Neural cell (in vitro differentiated cells): ENCODE results near the gene AMPH. TPM values are rescaled to one million over a fixed set of nuclear protein-coding genes. Genes with fewer than 3 reads are reported as not detected.

Experiments used
- H2AFZ ChIP-seq: fragments of 200-600, 300-800 bp; sonication (generic), shearing (Covaris generic); 2 replicates; pipeline ENCODE4 v1.6.0; 2014; ENCODE audit warnings: low read depth, mild to moderate bottlenecking, antibody characterized with exemption, low read length, moderate library complexity
- H3F3A ChIP-seq: fragments of 200-600 bp; shearing (Covaris generic); 2 replicates; pipeline ENCODE4 v1.6.1; 2016; ENCODE audit warnings: mild to moderate bottlenecking, moderate library complexity, mixed read lengths, antibody characterized with exemption, low read length; ENCODE audit not compliant: insufficient read depth, poor library complexity, severe bottlenecking
- H3K27ac ChIP-seq: fragments of 200-600, 300-800 bp; sonication (generic), shearing (Covaris generic); 2 replicates; pipeline ENCODE4 v1.5.1; 2014; ENCODE audit warnings: mild to moderate bottlenecking, low read length, moderate library complexity
- H3K27me3 ChIP-seq: fragments of 300-800, 200-600 bp; sonication (generic), shearing (Covaris generic); 2 replicates; pipeline ENCODE4 v1.6.0; 2014; ENCODE audit warnings: mild to moderate bottlenecking, low read depth, low read length, moderate library complexity; ENCODE audit not compliant: insufficient read depth
- H3K36me3 ChIP-seq: fragments of 300-800, 200-600 bp; sonication (generic), shearing (Covaris generic); 2 replicates; pipeline ENCODE4 v1.5.1; 2014; ENCODE audit warnings: mild to moderate bottlenecking, antibody characterized with exemption, low read length, moderate library complexity; ENCODE audit not compliant: insufficient read depth
- H3K4me2 ChIP-seq: fragments of 300-800, 200-600 bp; sonication (generic), shearing (Covaris generic); 2 replicates; pipeline ENCODE4 v1.6.0; 2014; ENCODE audit warnings: mild to moderate bottlenecking, low read length
- H3K4me3 ChIP-seq: fragments of 300-800, 200-600 bp; sonication (generic), shearing (Covaris generic); 2 replicates; pipeline ENCODE4 v1.5.1; 2014; ENCODE audit warnings: mild to moderate bottlenecking, low read length, moderate library complexity
- H3K79me2 ChIP-seq: fragments of 200-600 bp; shearing (Covaris generic); replicated peaks from 2 replicates; pipeline ENCODE4 v1.6.0; 2014; ENCODE audit warnings: mild to moderate bottlenecking, low read length, moderate library complexity; ENCODE audit not compliant: insufficient read depth
- H3K9ac ChIP-seq: fragments of 300-800, 200-600 bp; sonication (generic), shearing (Covaris generic); 2 replicates; pipeline ENCODE4 v1.6.1; 2016; ENCODE audit warnings: mild to moderate bottlenecking, low read length, mixed read lengths
- H3K9me2 ChIP-seq: fragments of 200-600 bp; shearing (Covaris generic); 2 replicates; pipeline ENCODE4 v1.6.1; 2016; ENCODE audit warnings: mild to moderate bottlenecking, low read length, mixed read lengths; ENCODE audit not compliant: insufficient read depth
- H3K9me3 ChIP-seq: fragments of 200-600, 300-800 bp; sonication (generic), shearing (Covaris generic); 2 replicates; pipeline ENCODE4 v1.6.1; 2016; ENCODE audit warnings: mild to moderate bottlenecking, mixed run types, low read length, moderate library complexity, mixed read lengths
- H4K20me1 ChIP-seq: fragments of 200-600 bp; shearing (Covaris generic); 2 replicates; pipeline ENCODE4 v1.6.1; 2016; ENCODE audit warnings: mild to moderate bottlenecking, mixed run types; ENCODE audit not compliant: insufficient read depth
- EP300 ChIP-seq: fragments of 450-650 bp; conservative IDR thresholded peaks from 2 replicates; pipeline ENCODE4 v1.6.1; 2014; ENCODE audit warnings: antibody characterized with exemption, mild to moderate bottlenecking, moderate library complexity; ENCODE audit not compliant: poor library complexity, severe bottlenecking
- EZH2 ChIP-seq: fragments of 200-600, 300-800 bp; shearing (Covaris generic), sonication (generic); IDR thresholded peaks from 2 replicates; pipeline ENCODE4 v1.6.1; 2014; ENCODE audit warnings: antibody characterized with exemption, low read length, borderline replicate concordance, mild to moderate bottlenecking; ENCODE audit not compliant: insufficient read depth, poor library complexity, severe bottlenecking
- MXI1 ChIP-seq: fragments of 450-650 bp; conservative IDR thresholded peaks from 2 replicates; pipeline ENCODE4 v1.6.1; 2014; ENCODE audit warnings: antibody characterized with exemption, mild to moderate bottlenecking; ENCODE audit not compliant: poor library complexity, severe bottlenecking
- POLR2AphosphoS5 ChIP-seq: IDR thresholded peaks from 2 replicates; pipeline ENCODE4 v1.6.1; 2012
- RAD21 ChIP-seq: fragments of 450-650 bp; conservative IDR thresholded peaks from 2 replicates; pipeline ENCODE4 v1.6.1; 2014; ENCODE audit warnings: antibody characterized with exemption, mild to moderate bottlenecking, moderate library complexity
- SMC3 ChIP-seq: fragments of 450-650 bp; conservative IDR thresholded peaks from 2 replicates; pipeline ENCODE4 v1.6.1; 2014; ENCODE audit warnings: antibody characterized with exemption, mild to moderate bottlenecking, moderate library complexity; ENCODE audit not compliant: poor library complexity
- TAF1 ChIP-seq: IDR thresholded peaks from 2 replicates; pipeline ENCODE4 v1.6.1; 2012; ENCODE audit warnings: low read depth
- polyA plus RNA-seq: library from polyadenylated mRNA; depleted of rRNA; stranded (reverse); fragments of >200 nt; gene quantifications from 2 replicates; pipeline ENCODE4 v1.2.3, GENCODE V29; 2014
- TF ChIP-seq, protein P1 (sequence below): fragments of 450-650 bp; IDR thresholded peaks from 2 replicates; pipeline ENCODE4 v1.5.1; 2014; ENCODE audit warnings: antibody characterized with exemption, mild to moderate bottlenecking, moderate library complexity; ENCODE audit not compliant: poor library complexity, severe bottlenecking
- TF ChIP-seq, protein P2 (sequence below): IDR thresholded peaks from 2 replicates; pipeline ENCODE4 v1.6.1; 2012; ENCODE audit warnings: borderline replicate concordance

Gene AMPH
- polyA plus RNA-seq, 1 donor from 2014 or later: 33.7 TPM

DNA sequence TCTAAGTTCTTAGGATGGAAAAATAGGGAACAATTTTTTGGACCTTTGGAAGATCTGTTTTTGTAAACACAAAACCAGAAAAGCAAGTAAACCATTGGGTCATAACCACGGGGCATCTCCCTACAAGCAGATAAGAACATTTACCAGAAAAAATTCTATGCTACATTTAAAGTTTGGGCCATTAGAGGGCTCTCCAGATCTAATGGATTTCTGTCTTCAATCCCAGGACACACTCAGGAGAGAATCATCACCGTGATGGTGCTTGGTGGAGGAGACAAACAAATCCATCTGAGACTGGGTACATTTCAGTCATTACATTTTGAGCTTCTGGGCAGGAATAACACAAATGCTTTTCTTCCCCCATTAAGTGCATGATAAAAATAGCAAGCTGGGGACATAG is 179.3 kb downstream of the AMPH start:
- Histone ChIP-seq H3K4me2 (no peak overlapping the region), H3K27ac (no peak overlapping the region), H3K4me3 (no peak overlapping the region), H2AFZ (no peak overlapping the region), H3K9ac (no peak overlapping the region), H3K36me3 (no peaks in the 10 kb centered on the region), H3K79me2 (no peaks in the 10 kb centered on the region), H3K9me3 (no peaks in the 10 kb centered on the region), H3K9me2 (no peaks in the 10 kb centered on the region), H3K27me3 (no peaks in the 10 kb centered on the region), H4K20me1 (no peaks in the 10 kb centered on the region), H3F3A (no peaks in the 10 kb centered on the region)
- TF ChIP-seq EZH2 (no peak), MXI1 (no peak), POLR2AphosphoS5 (no peak), EP300 (no peak), SMC3 (peak; percentile 15), TAF1 (no peak), RAD21 (peak; percentile 44)
- TF ChIP-seq, protein P1, sequence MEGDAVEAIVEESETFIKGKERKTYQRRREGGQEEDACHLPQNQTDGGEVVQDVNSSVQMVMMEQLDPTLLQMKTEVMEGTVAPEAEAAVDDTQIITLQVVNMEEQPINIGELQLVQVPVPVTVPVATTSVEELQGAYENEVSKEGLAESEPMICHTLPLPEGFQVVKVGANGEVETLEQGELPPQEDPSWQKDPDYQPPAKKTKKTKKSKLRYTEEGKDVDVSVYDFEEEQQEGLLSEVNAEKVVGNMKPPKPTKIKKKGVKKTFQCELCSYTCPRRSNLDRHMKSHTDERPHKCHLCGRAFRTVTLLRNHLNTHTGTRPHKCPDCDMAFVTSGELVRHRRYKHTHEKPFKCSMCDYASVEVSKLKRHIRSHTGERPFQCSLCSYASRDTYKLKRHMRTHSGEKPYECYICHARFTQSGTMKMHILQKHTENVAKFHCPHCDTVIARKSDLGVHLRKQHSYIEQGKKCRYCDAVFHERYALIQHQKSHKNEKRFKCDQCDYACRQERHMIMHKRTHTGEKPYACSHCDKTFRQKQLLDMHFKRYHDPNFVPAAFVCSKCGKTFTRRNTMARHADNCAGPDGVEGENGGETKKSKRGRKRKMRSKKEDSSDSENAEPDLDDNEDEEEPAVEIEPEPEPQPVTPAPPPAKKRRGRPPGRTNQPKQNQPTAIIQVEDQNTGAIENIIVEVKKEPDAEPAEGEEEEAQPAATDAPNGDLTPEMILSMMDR: peak; percentile 44
- TF ChIP-seq, protein P2, sequence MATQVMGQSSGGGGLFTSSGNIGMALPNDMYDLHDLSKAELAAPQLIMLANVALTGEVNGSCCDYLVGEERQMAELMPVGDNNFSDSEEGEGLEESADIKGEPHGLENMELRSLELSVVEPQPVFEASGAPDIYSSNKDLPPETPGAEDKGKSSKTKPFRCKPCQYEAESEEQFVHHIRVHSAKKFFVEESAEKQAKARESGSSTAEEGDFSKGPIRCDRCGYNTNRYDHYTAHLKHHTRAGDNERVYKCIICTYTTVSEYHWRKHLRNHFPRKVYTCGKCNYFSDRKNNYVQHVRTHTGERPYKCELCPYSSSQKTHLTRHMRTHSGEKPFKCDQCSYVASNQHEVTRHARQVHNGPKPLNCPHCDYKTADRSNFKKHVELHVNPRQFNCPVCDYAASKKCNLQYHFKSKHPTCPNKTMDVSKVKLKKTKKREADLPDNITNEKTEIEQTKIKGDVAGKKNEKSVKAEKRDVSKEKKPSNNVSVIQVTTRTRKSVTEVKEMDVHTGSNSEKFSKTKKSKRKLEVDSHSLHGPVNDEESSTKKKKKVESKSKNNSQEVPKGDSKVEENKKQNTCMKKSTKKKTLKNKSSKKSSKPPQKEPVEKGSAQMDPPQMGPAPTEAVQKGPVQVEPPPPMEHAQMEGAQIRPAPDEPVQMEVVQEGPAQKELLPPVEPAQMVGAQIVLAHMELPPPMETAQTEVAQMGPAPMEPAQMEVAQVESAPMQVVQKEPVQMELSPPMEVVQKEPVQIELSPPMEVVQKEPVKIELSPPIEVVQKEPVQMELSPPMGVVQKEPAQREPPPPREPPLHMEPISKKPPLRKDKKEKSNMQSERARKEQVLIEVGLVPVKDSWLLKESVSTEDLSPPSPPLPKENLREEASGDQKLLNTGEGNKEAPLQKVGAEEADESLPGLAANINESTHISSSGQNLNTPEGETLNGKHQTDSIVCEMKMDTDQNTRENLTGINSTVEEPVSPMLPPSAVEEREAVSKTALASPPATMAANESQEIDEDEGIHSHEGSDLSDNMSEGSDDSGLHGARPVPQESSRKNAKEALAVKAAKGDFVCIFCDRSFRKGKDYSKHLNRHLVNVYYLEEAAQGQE: no peak

DNA sequence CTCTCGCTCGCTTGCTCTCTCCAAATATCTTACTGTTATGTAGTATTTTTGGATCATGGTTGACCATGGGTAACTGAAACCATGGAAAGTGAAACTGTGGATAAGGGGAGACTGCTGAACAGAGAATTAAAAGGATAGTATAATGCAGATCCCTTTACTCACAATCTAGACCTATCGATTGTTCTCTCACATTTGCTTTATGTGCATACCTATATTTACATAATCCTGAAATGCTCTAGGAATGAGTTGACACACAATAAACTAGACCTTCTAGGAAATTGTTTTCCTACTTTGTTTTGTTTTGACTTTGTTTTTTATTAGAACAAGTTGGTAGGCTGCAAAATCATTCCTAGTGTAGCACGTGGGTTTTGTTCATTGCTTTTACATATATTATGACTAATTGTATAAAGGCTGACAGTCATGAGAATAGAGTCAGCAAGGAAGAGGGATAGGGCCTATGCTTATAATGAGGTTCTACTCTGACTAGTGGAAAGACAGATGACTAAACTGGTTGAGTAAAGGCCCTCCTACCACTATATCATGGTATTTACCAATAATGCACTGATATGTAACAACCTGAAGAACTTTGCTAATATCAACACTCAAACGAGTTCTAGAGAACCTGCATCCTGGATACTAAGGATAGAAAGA is 182.5 kb downstream of the AMPH start:
- no peaks in the 10 kb centered on the region for H4K20me1 ChIP-seq
- no peaks in the 10 kb centered on the region for H3K9me3 ChIP-seq
- no peak overlapping the region for H3K4me2 ChIP-seq
- TF ChIP-seq MXI1: no peak
- TF ChIP-seq, protein P1: no peak
- no peak for TF ChIP-seq RAD21
- no peak for TF ChIP-seq SMC3
- TF ChIP-seq EZH2: no peak
- TF ChIP-seq TAF1: no peak
- TF ChIP-seq EP300: no peak
- TF ChIP-seq, protein P2: no peak
- no peak for TF ChIP-seq POLR2AphosphoS5
- H3K36me3 ChIP-seq: no peaks in the 10 kb centered on the region
- H2AFZ ChIP-seq: no peak overlapping the region
- no peak overlapping the region for H3K9ac ChIP-seq
- no peak overlapping the region for H3K27ac ChIP-seq
- H3K27me3 ChIP-seq: no peaks in the 10 kb centered on the region
- no peak overlapping the region for H3K4me3 ChIP-seq
- no peaks in the 10 kb centered on the region for H3K9me2 ChIP-seq
- H3K79me2 ChIP-seq: no peaks in the 10 kb centered on the region
- H3F3A ChIP-seq: no peaks in the 10 kb centered on the region
